Lower leg skin (tissue), 3 donors: ENCODE measurements around the gene TMEM147.

Source experiments
- CTCF ChIP-seq, 3 donors: fragments of 450-650 bp; IDR thresholded peaks; one replicate each; pipeline ENCODE4 v1.5.1; 2016; ENCODE audit warnings: antibody characterized with exemption in 3 of 3, mild to moderate bottlenecking in 3 of 3, moderate library complexity in 2 of 3
- POLR2A ChIP-seq, 2 donors: fragments of 450-650 bp; IDR thresholded peaks; one replicate each; pipeline ENCODE4 v1.6.1; 2016 to 2017; ENCODE audit warnings: antibody characterized with exemption in 2 of 2, mild to moderate bottlenecking in 1 of 2, moderate library complexity in 1 of 2

GRCh38 chr19:35571406-35571965 lies 26.1 kb downstream of the TMEM147 start:
- TF ChIP-seq CTCF (IDR thresholded peaks at IDR 0.05) (no peak), POLR2A (IDR thresholded peaks at IDR 0.05) (no peak)
